HG03575 (cell line): ENCODE results near the gene BBS4.

ENCODE experiments used
- ATAC-seq: cut with Tn5 transposase; IDR thresholded peaks from one replicate; pipeline ENCODE4 v1.9.1; 2021; ENCODE audit not compliant: unreplicated experiment, insufficient number of reproducible peaks, low FRiP score; ENCODE audit errors: extremely low read depth

The BBS4 gene

GRCh38 chr15:72786242-72786641, 100.2 kb downstream of the BBS4 start:
- ATAC-seq, result no peak

GRCh38 chr15:72786676-72787345, 100.8 kb downstream of the BBS4 start:
- ATAC-seq, result no peak

GRCh38 chr15:72787526-72787925, 101.5 kb downstream of the BBS4 start:
- no peak for ATAC-seq
